DOHH2 (cell line): ENCODE measurements around the gene BABAM2.

Source experiments
- EZH2phosphoT487 ChIP-seq: fragments of 200-600 bp; sonication (generic); IDR thresholded peaks from 2 replicates; pipeline ENCODE4 v1.6.1; 2017; ENCODE audit warnings: borderline replicate concordance, mild to moderate bottlenecking, antibody characterized with exemption, low read length, moderate library complexity, mixed read lengths
- TF ChIP-seq, protein P1 (sequence below): fragments of 200-600 bp; sonication (generic); IDR thresholded peaks from one replicate; pipeline ENCODE4 v1.5.1; 2014; ENCODE audit warnings: antibody characterized with exemption, mild to moderate bottlenecking, low read depth, low read length; ENCODE audit not compliant: poor library complexity, severe bottlenecking

DNA sequence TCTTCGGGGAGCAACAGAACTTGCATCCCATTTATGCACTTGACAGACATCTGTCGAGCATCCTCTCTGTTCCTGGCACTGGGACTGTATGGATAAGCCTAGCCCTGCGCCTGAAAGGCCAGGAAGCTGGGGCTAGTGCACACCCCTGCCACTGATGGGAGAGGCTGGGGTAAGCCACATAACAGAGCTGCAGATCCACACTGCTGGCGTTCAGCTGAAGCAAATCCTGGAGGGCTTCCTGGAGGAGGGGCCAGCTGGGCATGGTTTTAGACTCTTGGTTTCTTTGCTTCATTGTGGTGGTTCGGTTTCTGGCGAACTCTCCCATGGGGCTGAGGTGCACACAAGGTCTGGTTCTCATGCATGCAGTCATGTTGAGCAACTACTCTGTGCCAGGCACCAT, 456.7 kb downstream of the BABAM2 start:
- TF ChIP-seq, protein P1, sequence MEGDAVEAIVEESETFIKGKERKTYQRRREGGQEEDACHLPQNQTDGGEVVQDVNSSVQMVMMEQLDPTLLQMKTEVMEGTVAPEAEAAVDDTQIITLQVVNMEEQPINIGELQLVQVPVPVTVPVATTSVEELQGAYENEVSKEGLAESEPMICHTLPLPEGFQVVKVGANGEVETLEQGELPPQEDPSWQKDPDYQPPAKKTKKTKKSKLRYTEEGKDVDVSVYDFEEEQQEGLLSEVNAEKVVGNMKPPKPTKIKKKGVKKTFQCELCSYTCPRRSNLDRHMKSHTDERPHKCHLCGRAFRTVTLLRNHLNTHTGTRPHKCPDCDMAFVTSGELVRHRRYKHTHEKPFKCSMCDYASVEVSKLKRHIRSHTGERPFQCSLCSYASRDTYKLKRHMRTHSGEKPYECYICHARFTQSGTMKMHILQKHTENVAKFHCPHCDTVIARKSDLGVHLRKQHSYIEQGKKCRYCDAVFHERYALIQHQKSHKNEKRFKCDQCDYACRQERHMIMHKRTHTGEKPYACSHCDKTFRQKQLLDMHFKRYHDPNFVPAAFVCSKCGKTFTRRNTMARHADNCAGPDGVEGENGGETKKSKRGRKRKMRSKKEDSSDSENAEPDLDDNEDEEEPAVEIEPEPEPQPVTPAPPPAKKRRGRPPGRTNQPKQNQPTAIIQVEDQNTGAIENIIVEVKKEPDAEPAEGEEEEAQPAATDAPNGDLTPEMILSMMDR, result no peak
- no peak for TF ChIP-seq EZH2phosphoT487
